Retinal pigment epithelial cell (primary cell): Measurements from ENCODE around the gene ANO10.

Experiments used
- DNase-seq: peaks from one replicate; pipeline ENCODE4 v3.0.0-alpha.2; 2010; ENCODE audit warnings: low read depth
- H3K4me3 ChIP-seq: 2 replicates; pipeline ENCODE4 v1.5.1; 2011; ENCODE audit warnings: mild to moderate bottlenecking, low read length, control low read depth, moderate library complexity
- TF ChIP-seq, protein P1 (sequence below): conservative IDR thresholded peaks from 2 replicates; pipeline ENCODE4 v1.5.1; 2011; ENCODE audit warnings: low read depth, low read length, control low read depth, inconsistent platforms

ANO10 gene

DNA sequence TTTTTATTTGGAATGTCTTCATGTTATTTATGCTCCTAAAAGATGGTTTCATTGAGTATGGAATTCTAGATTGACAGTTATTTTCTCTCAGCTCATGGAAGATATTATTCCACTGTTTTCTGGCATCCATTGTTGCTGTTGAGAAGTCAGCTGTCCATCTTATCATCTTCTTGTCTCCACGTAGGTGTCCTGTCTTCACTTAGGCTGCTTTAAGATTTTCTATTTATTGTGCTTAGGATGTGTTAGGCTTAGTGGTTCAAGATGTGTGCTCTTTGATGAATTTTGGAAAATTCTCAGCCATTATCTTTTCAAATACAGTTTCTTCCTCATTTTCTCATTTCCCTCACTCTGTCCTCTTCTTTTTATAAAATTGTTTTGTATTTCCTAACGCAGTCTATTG, 283.5 kb downstream of the ANO10 start:
- H3K4me3 ChIP-seq, result no peak overlapping the region
- DNase-seq, result no peak
- TF ChIP-seq, protein P1, sequence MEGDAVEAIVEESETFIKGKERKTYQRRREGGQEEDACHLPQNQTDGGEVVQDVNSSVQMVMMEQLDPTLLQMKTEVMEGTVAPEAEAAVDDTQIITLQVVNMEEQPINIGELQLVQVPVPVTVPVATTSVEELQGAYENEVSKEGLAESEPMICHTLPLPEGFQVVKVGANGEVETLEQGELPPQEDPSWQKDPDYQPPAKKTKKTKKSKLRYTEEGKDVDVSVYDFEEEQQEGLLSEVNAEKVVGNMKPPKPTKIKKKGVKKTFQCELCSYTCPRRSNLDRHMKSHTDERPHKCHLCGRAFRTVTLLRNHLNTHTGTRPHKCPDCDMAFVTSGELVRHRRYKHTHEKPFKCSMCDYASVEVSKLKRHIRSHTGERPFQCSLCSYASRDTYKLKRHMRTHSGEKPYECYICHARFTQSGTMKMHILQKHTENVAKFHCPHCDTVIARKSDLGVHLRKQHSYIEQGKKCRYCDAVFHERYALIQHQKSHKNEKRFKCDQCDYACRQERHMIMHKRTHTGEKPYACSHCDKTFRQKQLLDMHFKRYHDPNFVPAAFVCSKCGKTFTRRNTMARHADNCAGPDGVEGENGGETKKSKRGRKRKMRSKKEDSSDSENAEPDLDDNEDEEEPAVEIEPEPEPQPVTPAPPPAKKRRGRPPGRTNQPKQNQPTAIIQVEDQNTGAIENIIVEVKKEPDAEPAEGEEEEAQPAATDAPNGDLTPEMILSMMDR, result no peak

DNA sequence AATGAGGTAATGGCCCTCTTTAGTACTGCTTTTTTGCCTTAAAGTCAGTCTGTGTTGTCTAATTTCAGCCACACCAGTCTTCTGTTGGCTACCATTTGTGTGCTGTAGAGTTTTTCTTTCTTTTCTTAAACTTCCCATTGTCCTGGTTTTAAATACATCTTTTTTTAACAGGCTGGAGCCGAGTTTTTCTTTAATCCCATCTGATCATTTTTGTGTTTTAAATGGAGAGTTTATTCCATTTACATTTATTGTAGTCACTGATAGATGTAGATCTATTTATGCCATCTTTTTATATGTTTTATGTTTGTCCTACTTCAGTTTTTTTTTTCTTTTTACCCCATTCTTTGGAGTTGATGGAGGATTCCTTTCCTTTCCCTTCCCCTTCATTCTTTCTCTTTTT, 286.0 kb downstream of the ANO10 start:
- no peak for DNase-seq
- H3K4me3 ChIP-seq, result no peak overlapping the region
- TF ChIP-seq, protein P1, result no peak

DNA sequence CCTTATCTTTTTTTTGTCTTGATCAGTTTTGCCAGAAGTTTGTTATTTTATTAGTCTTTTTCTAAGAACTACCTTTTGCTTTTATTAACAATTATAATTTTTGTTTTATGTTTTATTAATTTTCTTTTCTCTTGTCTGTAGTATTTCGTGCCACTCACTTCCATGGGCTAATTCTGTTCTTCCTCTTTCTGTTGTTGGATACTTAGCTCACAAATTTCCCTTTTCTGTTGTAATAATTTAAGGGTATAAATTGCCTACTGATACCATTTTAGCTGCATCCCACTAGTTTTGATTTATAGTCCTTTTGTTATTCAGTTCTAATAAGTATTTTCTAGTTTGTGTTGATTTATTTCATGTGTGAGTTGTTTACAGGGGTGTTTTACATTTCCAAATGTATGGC, 286.8 kb downstream of the ANO10 start:
- DNase-seq, result no peak
- TF ChIP-seq, protein P1, result no peak
- no peak overlapping the region for H3K4me3 ChIP-seq

DNA sequence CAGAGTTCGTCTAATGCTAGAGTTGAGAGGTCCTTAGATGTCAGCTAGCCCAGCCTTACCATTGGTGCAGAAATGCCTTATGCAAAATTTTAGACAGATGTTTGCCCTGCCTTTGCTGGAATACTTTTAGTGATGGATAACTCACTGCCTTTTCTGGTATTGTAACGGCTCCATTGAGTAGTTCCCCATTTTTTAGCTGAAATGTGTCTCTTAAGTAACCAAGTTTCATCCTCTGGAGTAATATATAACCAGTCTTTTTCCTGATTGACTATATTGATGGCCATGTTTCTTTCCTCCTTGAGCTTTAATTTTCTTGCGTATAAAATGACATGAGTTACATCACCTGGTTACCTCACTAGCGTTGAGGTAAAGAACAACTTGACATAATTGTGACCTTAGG, 290.4 kb downstream of the ANO10 start:
- no peak overlapping the region for H3K4me3 ChIP-seq
- TF ChIP-seq, protein P1, result no peak
- DNase-seq, result no peak

DNA sequence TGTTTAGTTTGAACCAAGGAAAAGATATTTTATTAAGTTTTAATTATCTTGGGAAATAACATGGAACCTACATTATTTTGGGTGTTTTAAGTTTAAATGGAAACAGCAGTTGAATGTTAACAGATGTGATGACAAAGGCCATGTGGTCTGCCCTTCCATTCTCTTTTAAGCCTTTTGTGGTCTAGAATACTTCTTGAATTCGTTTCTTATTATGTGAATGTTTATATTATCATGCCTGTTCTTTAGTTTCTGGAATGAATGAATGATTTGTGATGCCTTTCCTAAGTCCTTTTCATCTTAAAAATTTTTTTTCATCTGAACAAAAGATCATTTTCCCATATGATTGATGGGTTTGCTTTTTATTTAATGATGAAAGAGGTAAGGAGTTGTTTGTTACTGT, 290.8 kb downstream of the ANO10 start:
- no peak for DNase-seq
- no peak overlapping the region for H3K4me3 ChIP-seq
- TF ChIP-seq, protein P1, result no peak

DNA sequence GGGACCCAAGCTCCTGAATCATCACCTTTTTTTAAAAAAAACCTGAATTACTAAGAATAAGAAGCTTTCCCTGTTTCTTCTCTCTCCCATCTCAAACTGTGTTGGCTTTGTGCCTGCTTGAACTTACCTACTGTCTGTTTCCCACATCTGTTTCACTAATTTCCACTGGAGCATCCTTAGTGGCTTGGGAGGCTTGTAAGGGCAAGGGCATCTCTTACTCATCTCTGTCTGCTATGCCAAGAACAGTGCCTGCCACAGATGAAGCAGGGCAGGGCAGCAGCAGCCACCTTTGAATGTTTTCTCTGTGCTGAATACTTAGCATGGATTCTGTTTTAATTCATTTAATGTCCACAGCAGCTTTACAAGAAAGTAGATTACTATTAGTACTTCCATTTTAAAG, 293.2 kb downstream of the ANO10 start:
- H3K4me3 ChIP-seq, result no peak overlapping the region
- TF ChIP-seq, protein P1, result no peak
- DNase-seq, result no peak

DNA sequence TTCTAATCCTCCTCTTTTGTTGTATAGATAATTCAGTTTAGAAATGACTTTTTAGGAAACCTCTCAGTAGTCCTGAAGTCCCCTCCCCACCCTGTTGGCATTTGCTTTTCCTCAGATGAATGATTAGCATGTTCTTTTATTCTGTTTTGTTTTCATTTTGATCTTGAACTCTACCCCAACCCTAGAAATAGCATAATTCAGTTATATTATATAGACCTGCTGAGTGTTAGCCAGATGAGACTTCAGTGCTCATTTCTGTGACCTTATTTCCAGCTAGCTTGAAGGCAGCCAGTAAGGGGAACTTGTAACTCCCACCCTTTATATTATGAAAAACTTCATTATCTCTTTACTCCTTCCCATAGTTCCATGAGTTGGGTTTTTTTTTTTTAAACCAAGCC, 294.2 kb downstream of the ANO10 start:
- TF ChIP-seq, protein P1, result no peak
- DNase-seq, result no peak
- H3K4me3 ChIP-seq, result no peak overlapping the region
